Pancreas (tissue), 10 donors: Measurements from ENCODE around the gene ANGEL1. TPM values are rescaled to one million over a fixed set of nuclear protein-coding genes. Genes with fewer than 3 reads are reported as not detected.

Experiments
- ATAC-seq, 4 donors: fragments of 200-7000 bp; cut with Tn5 transposase; one replicate each; pipeline versions ENCODE4 v1.8.0 to v1.9.1; 2020; ENCODE audit warnings: mild to moderate bottlenecking in 4 of 4, moderate library complexity in 4 of 4
- DNase-seq, 6 donors: peaks; one replicate each; pipeline ENCODE4 v3.0.0-alpha.2; 2020
- FAIRE-seq: peaks from 2 replicates; lab custom pipeline; 2012; peaks lifted over from hg19 to GRCh38; lab: Jason Lieb, UNC
- H3K27ac ChIP-seq, 4 donors: fragments of 200-600 bp; sonication (generic); 1 replicate in 3 of 4; 2 replicates in 1 of 4; pipeline versions ENCODE4 v1.5.0 to v1.8.0; 2020
- H3K27me3 ChIP-seq, 4 donors: fragments of 200-600 bp; one replicate each; pipeline ENCODE4 v1.8.0; 2021
- H3K36me3 ChIP-seq, 3 donors: fragments of 200-600 bp; sonication (generic) in 1 of 3; one replicate each; pipeline versions ENCODE4 v1.5.0 to v1.8.0; 2020 to 2021
- H3K4me1 ChIP-seq, 3 donors: fragments of 200-600 bp; one replicate each; pipeline ENCODE4 v1.8.0; 2021
- H3K4me3 ChIP-seq, 4 donors: fragments of 200-600 bp; sonication (generic) in 2 of 4; one replicate each; pipeline versions ENCODE4 v1.5.0 to v1.8.0; 2020 to 2021
- H3K9me3 ChIP-seq, 4 donors: fragments of 200-600 bp; one replicate each; pipeline ENCODE4 v1.8.0; 2021
- CTCF ChIP-seq, 4 donors: fragments of 200-600 bp; sonication (generic) in 3 of 4; IDR thresholded peaks; one replicate each; pipeline versions ENCODE4 v1.5.0 to v1.8.0; 2021; ENCODE audit warnings: antibody characterized with exemption in 4 of 4
- WGBS, 2 donors: extraction: QIAGEN DNeasy Blood & Tissue Kit; methylation state at CpG; one replicate each; pipeline ENCODE4 v1.1.7; 2013; 5-methylcytosine and 5-hydroxymethylcytosine counted together
- intact Hi-C, 3 donors: fragments of 100-400 bp; cut with DNase I; formaldehyde crosslinking; loops; one replicate each; pipeline versions ENCODE4 v1.11.1 to v1.14.2; 2022
- polyA plus RNA-seq, 2 donors: library from polyadenylated mRNA; stranded (reverse); fragments of 200-250 nt; gene quantifications; one replicate each; pipeline ENCODE4 v1.2.3, GENCODE V29; 2013
- total RNA-seq, 6 donors: library from RNA; stranded (reverse); fragmentation: NEBNext Ultra II Directional in 4 of 6; extraction: Animal tissue kit (Norgen Biotek cat#: 25700) in 4 of 6; gene quantifications; one replicate each; pipeline versions ENCODE4 v1.2.1 to v1.2.4, GENCODE V29; 2021 to 2023
- donor health status: healthy with polysubstance abuse.
- donor health status: DM: no; HTN: no; CAD: no; lungs with moderate emphysema.
- donor health status: DM: no; HTN: no; CAD: no.
- donor health status: control.
- donor health status: control.
- donor health status: Bipolar disorder and iron deficiency.
- donor health status: DM: yes; HTN: yes; CAD: no.
- donor health status: DM: no; HTN: no; CAD: no.
- donor health status: DM: no; HTN: no; CAD: no.
- donor health status: DM: yes; HTN: yes; CAD: no.

ANGEL1 gene
- total and polyA plus RNA-seq, 8 donors = 25.8 to 40.1 (median 30.5) TPM

- WGBS, 2 donors = 61 to 84% methylated on average over 1 of the region's 1 CpG
Observed at GRCh38 chr14:76741074-76741473, 71.6 kb downstream of the ANGEL1 start.

More at GRCh38 chr14:76741074-76741473, 71.6 kb downstream of the ANGEL1 start:
- Histone ChIP-seq H3K36me3 (no peaks in the 10 kb centered on the region), H3K27me3 (no peaks in the 10 kb centered on the region), H3K27ac (no peak overlapping the region), H3K4me3 (no peak overlapping the region), H3K4me1 (no peaks in the 10 kb centered on the region), H3K9me3 (no peaks in the 10 kb centered on the region)
- intact Hi-C loops = no loop called here
- TF ChIP-seq CTCF (IDR thresholded peaks at IDR 0.05) = no peak
- FAIRE-seq = no peak
- ATAC-seq = no peak
- DNase-seq = no peak

Other genes starting within 250 kb of the ANGEL1 start
- gene VASH1, start 51.4 kb downstream of the ANGEL1 start, total RNA-seq = 10 to 100 TPM in 1 of 6 donors, 1 to 10 TPM in 5; 1.6 to 15.0 (median 2.6) TPM
- gene VASH1, start 51.4 kb downstream of the ANGEL1 start, polyA plus RNA-seq = 1 to 10 TPM; 6.0 to 7.5 TPM
- gene LRRC74A, start 13.5 kb upstream of the ANGEL1 start, total RNA-seq = not detected
- under 1 TPM in 1 of 2 donors, not detected in 1; 0.07 TPM for gene LRRC74A, start 13.5 kb upstream of the ANGEL1 start, polyA plus RNA-seq
- 10 to 100 TPM; 15.4 to 32.2 (median 25.5) TPM for gene IRF2BPL, start 215.8 kb upstream of the ANGEL1 start, total RNA-seq
- gene IRF2BPL, start 215.8 kb upstream of the ANGEL1 start, polyA plus RNA-seq = 10 to 100 TPM in 1 of 2 donors, 1 to 10 TPM in 1; 6.2 to 13.7 TPM